GM18517 (cell line): Measurements from ENCODE around the gene GDPD5.

Source experiments
- ATAC-seq: cut with Tn5 transposase; IDR thresholded peaks from one replicate; pipeline ENCODE4 v1.9.1; 2021; ENCODE audit warnings: mild to moderate bottlenecking, moderate library complexity; ENCODE audit not compliant: unreplicated experiment

The GDPD5 gene

DNA sequence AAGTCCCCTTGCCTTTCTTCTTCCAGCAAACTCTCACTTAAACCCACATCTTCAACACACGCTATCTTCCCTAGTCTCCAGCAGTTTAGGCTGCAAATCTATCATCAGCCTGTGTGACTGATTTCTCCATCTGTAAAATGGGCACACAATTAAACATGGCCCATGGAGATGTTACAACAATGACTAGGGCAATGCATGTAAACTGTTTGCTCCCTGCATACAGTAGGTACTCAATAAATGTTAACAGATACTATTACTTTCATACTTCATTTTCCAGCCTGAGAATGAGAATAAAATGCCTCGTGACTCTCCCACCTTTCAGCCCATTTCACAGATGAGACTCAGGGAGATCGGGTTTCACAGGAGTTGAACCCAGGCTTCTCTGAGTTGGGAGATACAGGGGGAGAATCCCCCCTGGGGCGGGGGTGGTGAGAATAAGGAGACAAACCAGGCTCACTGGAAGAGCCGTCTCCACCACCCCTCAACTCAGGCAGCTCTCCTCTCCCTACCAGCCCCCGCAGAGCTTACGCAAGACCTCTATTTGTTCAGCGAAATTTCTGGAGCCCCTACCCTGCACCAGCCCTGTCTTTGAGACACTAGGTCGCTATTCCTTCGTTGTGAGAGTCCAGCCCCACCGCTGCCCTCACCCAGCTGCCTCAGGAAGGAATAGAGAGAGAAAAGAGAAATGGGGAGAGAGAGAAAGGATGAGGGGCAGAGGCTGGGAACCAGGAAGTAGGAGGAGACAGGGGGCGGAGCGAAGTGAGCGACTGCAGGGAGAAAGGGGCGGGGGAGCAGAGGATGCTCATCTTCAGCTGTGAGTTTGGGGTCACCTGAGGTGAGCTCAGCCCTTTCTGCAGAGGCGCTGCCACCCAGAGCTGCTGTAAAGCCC is 50.6 kb downstream of the GDPD5 start:
- ATAC-seq: no peak

DNA sequence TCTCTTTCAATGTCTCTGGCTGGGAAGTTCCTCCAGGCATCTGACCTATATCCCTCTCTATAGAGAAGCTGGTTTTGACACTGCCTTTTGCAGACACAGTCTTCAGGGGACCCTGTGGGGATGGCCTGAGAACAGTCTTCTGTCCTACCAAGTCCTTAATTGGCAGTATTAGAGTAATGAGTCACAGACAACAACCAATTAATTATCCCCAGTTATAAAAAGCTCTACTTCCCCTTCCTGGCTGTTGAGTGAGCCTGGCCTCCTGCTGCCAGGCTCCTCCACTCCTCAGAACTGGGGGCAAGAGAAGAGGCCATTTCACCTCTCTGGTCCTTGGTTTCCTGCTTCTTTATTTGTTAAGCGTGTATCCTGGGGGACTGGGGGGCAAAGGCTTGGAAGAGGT is 51.5 kb downstream of the GDPD5 start:
- no peak for ATAC-seq

DNA sequence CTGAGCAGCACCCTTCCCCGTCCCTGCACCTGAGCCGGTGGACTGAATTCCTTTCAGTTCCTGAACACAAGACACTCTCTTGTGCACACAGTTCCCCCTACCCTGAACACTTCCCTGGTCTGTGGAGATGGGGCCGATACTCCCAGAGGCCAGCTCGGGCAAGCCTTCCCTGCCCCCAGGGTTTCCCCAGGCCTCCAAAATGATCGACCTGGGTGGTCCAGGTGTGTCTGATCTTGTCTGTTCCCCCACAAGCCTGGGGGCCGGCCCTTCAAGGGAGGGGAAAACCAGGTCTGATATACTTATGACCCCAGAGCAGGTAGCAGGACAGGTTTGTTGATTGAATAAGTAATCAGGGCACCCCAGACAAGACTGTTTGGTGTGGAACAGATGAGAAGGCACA is 52.1 kb downstream of the GDPD5 start:
- ATAC-seq: no peak

GRCh38 chr11:75472081-75472732 is 53.5 kb downstream of the GDPD5 start:
- no peak for ATAC-seq

DNA sequence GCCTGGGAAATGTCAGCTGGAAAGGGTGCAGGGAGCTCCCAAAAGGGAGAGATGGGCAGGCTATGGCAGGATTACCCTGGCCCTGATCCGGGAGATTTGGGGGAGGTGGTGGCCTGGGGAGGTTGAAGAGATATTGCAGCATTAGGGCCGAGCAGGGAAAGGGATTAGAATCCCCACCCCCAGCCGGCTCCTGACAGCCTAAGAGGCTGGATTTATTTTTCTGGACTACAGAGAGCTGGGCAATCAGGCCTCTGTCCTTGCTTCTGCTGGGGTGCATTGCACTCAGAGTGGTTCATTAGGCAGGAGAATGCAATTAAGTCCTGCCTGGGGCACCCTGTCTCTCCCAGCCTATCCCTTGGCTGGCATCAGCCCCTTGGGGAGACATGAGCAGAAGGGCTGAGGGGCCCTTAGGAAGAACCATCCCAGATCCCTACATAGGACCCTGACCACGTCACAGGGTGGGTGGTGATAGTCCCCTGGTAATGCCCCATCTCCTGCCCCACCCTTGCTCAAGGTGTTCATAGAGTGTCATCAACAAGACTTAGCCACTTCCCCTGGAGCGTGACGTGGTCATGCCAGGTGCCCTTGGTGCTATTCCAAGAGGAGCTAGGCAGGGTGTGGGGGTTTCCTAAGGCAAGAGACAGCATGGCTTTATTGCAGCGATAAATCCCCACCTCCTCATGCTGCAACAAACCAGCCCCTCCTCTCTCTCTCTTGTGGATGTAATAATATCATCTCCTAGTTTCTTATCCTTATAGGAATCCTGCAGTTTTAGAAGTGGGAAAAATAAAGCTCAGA is 54.4 kb downstream of the GDPD5 start:
- ATAC-seq: no peak

- no peak for ATAC-seq
Observed at GRCh38 chr11:75470476-75471080, 55.2 kb downstream of the GDPD5 start.

- ATAC-seq: no peak
Observed at GRCh38 chr11:75469785-75470405, 55.8 kb downstream of the GDPD5 start.

DNA sequence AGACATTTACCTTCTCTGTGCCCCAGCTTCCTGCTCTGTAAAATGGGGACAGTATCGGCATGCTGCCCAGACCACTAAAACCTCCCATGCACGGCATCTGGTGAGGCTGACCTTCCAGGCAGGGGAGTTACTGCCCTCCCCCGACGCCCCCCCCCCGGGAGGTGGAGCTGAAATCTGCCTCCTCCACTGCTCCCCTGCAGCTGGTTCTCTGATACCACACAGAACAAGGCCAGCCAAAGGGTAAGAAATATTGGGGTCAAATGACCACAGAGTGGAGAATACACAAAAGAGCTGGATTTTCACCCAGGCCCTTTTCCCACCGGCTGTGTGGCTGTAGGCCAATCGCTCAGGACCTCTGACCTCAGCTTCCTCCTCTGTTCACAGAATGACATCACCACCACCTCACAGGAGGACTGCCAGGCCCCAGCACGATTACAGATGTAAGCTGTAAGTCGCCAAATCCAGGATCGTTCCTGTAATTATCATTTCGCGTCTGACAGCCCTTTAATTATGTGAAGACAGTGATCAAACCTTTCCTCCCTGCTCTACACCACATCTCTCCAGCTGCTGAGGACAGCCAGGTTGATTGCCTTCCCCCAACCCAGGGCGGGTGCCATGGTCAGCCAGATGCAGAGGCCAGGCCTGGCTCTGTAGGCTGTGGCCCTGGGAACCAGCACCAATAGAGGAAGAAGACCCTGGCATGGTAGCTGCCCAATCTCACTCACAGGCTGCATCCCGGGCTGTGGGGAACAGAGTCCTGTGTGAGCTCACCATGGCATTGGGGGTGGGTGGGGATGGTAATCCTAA is 57.0 kb downstream of the GDPD5 start:
- ATAC-seq: no peak

DNA sequence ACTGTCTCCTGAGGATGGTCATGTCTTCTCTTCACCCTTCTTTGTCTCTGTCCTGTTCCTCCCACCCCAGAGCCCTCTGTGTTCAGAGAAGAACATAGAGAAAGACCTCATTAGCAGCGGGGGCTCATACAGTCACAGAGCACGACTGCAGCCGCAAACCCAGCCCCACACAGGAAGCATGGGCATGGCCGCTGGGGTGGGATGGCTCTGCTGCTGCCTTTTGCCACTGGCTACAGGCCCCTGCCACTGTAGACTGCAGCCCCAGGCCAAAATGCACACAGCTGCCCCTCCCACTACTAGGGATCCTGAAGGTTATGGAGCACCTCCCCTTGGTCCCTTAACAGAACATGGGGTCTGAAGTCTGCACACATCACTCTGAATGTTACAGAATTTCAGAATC is 57.9 kb downstream of the GDPD5 start:
- ATAC-seq: no peak

GRCh38 chr11:75467311-75467710 is 58.4 kb downstream of the GDPD5 start:
- ATAC-seq: no peak

- ATAC-seq: no peak
Observed at GRCh38 chr11:75465701-75466531, 59.8 kb downstream of the GDPD5 start.

DNA sequence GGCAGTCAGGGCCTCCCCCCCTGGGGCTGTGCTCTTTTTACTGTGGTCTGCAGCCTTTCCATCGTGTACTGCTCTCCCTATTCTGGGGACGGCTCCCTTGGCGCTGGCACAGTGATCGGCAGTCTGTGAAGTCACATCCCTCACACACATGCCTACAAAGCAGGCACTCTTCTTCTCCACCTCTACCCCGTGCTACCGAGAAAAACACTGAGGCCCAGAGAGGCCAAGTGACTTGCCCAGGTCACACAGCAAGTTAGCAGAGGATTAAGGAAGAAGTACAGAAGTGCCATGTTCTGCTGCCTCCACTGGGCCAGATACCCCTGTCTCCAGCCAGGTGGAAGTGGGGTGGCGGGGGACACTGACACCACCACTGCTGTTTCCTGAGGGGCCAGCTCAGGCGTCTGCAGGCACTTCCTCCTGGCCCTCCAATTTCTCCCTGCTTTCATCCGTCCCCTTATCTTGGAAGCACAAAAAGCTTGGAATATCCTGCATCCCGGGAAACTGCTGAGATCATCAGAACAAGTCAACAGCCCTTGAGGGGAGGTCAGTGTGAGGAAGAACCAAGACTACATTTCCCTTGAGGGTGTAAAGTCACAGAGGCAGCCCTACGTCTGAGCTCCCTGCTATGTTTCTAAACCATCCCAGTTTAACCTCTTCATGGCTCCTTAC is 62.5 kb downstream of the GDPD5 start:
- ATAC-seq: no peak

- no peak for ATAC-seq
Observed at GRCh38 chr11:75462117-75462653, 63.6 kb downstream of the GDPD5 start.

- no peak for ATAC-seq
Observed at GRCh38 chr11:75461151-75461550, 64.6 kb downstream of the GDPD5 start.

DNA sequence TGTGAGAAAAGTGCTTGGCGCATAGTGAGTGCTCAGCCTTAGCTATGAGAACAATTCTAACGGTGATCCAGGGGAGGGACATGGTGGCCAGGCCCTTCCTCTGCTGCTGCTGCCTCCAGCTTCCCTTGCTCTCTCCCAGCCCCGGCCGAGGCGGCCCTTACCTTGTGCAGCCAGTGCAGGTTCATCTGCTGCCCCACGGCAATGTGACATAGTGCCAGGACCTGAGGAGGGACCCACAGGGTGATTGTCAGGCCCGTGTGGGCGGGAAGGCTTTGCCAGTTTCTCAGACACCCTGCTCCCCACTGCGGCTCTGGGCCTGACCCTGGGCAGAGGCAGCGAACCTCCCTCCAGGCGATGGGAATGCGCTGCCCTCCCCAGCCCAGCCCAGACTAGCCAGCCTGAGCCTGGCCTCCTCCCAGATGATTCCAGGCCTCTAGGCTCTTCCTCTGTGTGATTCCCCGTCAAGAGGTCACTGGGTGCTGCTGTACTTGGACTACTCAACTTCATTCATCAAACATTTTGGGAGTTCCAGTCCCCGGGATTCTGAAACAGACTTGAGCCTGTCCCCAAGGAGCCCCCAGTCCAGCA is 69.1 kb downstream of the GDPD5 start:
- ATAC-seq: no peak

DNA sequence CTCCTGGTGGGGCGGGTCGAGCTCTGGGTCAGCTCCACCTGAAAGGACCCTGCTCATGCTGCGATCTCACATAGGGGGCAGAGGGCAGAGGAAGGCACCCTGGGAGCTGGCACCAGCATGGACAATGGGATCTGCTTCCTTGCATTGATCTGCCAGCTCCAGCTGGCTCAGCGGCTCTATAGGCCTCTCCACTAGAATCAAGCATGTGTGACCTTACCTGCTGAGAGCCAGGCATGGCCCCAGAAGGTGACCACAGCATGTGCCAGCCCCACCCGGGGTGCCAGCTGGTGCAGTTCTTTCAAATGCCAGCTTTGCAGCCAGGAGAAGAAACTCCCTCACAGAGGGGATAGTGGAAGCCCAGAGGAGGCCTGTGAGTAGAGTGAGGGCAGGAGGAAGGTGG is 70.8 kb downstream of the GDPD5 start:
- no peak for ATAC-seq

DNA sequence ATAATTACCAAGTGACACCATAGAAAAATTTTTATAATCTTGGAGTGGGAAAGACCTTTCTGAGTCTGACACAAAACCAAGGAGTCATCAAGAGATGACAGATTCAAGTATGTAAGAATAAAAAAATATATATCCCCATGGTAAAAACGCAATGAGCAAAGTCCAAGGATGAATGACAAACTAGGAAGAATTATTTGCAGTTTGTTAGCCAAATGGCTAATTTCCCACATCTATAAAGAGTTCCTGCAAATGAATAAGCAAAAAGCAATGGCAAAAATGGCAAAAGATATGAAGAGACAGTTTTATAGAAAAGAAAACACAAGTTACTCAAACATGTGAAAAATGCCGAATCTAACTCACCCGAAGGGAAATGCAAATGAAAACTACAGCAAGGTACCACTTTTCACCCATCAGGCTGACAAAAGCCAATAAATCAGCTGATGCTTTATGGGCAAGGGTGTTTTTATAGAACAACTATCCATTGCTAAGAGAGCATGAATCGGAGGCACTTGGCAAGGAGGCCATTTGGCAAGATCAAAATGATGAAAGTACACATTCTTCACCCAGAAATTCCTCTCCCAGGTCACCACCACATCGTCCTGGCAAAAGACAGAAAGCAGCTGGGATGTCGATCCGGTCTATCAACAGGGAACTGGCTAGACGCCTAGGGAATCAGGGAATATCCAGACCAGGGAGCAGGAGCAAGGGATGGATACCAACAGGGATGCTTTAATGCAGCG is 71.7 kb downstream of the GDPD5 start:
- ATAC-seq: no peak
